Renal cortex interstitium (tissue), 11 donors: Measurements from ENCODE around the gene ITGA3. TPM values are rescaled to one million over a fixed set of nuclear protein-coding genes. Genes with fewer than 3 reads are reported as not detected.

Experiments
- DNase-seq, 11 donors: peaks; one replicate each; pipeline ENCODE4 v3.0.0-alpha.2; 2013; ENCODE audit warnings: low read depth in 9 of 11, low spot score in 4 of 11; ENCODE audit errors: extremely low read depth in 1 of 11
- polyA plus RNA-seq, 3 donors: library from polyadenylated mRNA; unstranded; fragments of 120-200 nt; gene quantifications; one replicate each; pipeline ENCODE4 v1.2.1, GENCODE V29; 2013; ENCODE audit not compliant: insufficient read length in 3 of 3

The ITGA3 gene
- polyA plus RNA-seq, 3 donors: 84.1 to 101 (median 93.0) TPM

GRCh38 chr17:50097455-50097854, 41.5 kb downstream of the ITGA3 start:
- no peak for DNase-seq

- DNase-seq: no peak
Observed at GRCh38 chr17:50097926-50098325, 42.0 kb downstream of the ITGA3 start.

DNA sequence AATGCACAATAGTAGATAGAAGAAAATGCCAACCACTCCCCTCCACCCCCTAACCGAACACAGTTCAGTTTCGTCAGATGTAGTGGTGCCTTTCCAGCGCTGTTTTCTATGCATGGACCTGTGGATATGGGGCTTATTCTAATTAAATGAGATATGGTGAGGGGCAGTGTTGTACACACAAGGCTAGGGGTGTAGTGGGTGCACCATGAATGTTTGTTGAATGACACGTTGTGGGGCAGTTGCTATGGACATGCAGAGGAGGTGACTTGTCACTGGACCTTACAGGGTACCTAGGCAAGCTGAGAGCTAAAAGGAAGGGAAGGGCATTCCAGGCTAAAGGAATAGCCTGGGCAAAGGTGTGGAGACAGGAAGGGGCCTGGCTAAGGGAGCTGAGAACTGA, 42.7 kb downstream of the ITGA3 start:
- no peak for DNase-seq

DNA sequence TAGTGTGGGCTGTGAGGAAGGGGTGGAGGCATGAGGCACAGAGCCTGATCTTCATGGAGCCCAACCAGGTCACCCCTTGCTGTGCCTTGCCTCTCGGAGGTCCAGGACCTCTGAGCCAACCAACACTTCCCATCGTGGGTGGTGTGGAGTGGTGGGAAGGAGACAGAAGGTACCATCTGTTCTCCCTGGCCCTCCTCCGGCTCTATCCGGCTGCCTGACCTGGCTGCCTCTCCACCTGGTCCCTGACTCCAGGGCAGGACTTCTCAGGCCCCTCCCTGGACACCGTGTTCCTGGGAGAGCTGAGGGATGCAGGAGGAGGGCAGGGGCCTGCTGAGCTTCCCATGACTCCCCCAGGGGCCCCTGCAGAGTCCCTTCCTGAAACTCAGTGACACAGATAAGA, 43.1 kb downstream of the ITGA3 start:
- DNase-seq: no peak

- DNase-seq: no peak
Observed at GRCh38 chr17:50100480-50100883, 44.6 kb downstream of the ITGA3 start.

DNA sequence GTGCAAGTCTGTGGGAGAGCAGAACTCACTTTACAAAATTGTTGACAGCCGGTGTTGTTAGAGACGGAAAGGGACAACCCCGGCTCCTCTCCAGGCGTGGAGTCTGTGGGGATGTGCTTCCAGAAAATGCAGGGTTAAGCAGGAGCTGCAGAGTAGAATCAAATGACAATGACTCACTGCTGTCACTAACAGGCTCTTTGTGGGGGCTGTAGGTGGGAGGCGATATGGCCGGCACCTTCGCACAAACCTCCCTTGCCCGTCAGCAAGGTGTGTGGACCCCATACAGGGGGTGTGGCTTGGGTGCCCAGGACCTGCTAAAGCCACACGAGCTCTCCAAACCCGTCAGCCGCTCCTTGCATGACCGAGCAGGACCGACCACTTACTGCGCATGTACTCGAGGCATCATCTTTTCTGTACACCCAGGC, 45.0 kb downstream of the ITGA3 start:
- DNase-seq: no peak

- peak in 1 of 11 donors; percentile 48 for DNase-seq
Observed at GRCh38 chr17:50101346-50102163, 45.6 kb downstream of the ITGA3 start.

DNA sequence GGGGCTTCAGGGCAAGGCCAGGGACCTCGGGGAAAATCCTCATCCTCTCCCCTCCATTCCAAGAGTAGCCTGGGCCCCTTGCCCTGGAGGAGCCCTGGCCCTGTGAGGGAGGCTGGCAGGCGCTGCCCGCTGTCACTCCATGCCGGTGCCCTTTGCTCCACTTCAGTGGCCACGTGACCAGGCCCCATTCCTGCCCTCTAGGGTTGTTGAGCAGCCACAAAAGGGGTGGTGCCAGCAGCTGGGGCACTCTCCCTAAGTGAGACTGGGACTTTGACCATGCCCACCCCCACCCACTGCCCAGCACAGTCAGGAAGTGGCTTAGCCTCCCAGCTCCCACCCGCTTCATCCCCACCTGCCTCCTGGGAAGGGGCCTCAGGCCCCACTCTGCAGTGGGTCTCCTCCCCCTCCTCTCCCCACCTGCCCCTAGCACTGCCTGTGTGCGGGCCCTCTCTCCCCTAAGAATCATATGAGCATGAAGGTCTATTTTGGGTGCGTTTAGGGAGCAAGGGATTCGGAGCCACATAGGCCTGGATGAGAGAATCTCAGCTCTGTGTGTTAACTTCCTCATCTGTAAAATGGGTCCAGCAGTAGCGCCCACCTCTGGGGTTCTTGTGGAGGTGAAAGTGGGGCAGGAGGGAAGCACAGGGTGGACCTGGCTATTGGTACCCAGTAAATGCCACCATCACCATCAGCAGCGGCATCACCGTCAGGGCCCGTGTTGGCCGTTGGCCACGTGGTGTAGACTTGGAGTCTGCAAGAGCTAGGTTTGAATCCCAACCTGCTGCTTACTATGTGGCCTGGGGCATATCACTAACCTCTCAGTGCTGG, 46.5 kb downstream of the ITGA3 start:
- DNase-seq: peak in 3 of 11 donors; percentile 42 to 80 (median 52)

GRCh38 chr17:50103252-50103651, 47.3 kb downstream of the ITGA3 start:
- DNase-seq: no peak

DNA sequence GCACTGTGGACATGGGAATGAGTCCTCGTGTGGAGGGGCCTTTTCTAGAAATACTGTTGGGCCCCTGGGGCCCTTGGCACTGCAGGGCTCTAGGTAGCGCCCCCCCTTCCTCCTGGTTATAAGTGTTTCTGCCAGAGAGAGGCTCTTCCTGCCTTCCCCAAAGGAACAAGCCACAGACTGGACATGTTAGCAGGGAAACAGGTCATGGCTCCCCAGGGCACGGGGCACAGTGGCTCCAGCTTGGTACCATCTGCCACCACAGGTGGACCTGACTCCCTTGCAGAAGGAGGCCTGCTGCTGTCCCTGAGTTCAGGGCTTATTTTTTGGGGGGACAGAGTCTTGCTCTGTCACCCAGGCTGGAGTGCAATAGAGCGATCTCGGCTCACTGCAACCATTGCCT, 48.0 kb downstream of the ITGA3 start:
- no peak for DNase-seq

DNA sequence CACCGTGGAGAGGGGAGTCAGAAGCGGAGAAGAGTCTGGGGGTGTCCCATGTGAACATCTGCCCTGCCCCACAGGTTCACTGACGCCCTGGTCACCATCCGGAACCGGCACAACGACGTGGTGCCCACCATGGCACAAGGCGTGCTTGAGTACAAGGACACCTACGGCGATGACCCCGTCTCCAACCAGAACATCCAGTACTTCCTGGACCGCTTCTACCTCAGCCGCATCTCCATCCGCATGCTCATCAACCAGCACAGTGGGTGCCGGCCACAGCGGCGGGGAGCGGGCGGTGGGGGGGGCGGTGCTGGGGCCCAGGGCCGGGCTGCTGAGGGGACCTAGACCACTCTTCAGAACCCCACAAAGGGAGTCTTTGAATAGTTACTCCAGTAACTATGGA, 49.9 kb downstream of the ITGA3 start:
- DNase-seq: no peak

DNA sequence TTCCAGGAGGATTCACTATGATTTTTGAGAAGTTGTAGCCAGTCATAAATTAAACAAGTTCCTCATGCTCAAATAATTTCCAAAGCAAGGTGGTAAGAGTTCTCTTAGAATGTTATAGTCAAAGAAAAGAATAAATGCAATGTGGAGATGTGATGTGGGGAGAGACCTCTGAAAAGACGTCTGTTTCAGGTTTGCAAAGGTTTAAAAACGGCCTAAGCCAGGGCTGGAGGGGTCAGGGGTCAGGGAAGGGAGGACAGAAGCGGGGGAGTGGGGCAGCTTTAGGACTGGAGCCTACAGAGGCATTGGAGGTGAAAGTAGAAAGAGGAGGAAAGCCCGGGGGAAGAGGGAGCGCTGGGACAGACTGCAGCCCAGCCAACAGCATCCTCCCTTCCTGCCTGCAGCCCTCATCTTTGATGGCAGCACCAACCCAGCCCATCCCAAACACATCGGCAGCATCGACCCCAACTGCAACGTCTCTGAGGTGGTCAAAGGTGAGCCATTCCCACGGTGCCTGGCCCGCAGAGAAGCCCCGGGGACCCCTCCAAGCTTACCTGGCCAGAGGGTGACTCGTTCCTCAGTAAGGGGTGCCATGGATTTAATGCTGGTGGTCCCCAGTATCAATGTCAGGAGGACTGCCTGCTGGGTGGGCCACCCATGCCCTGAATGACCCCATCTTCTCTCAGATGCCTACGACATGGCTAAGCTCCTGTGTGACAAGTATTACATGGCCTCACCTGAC, 50.7 kb downstream of the ITGA3 start:
- no peak for DNase-seq

GRCh38 chr17:50107790-50108414, 52.0 kb downstream of the ITGA3 start:
- DNase-seq: no peak

DNA sequence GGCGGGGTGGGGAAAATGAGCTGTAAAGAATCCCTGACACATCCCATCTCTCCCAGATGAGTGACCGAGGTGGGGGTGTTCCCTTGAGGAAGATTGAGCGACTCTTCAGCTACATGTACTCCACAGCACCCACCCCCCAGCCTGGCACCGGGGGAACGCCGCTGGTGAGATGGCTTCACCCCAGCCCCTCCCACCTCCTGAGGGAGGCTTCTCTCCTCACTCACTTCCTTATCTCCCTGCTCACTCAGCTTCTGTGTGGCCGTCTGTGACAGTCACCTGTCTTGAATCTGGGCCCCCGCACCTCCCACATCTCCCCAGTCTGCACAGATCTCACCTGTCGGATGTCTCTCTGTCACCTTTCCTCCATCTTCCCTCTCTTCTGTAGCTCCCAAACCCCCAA, 52.6 kb downstream of the ITGA3 start:
- DNase-seq: no peak

DNA sequence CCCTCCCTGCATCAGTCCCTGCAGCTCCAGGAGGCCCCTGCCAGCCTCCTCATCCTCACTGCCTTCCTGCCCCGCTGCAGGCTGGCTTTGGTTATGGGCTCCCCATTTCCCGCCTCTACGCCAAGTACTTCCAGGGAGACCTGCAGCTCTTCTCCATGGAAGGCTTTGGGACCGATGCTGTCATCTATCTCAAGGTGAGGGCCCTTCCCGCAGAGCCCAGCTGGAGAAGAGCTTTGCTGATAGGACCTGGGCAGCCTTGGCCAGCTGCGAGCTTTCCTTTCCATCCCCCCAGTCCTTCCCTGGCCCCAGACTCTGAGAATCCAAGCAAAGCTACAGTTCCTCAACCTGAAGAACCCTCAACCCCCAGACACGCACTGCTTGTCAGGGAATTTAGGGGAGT, 53.3 kb downstream of the ITGA3 start:
- DNase-seq: no peak

GRCh38 chr17:50109785-50110184, 53.9 kb downstream of the ITGA3 start:
- no peak for DNase-seq

DNA sequence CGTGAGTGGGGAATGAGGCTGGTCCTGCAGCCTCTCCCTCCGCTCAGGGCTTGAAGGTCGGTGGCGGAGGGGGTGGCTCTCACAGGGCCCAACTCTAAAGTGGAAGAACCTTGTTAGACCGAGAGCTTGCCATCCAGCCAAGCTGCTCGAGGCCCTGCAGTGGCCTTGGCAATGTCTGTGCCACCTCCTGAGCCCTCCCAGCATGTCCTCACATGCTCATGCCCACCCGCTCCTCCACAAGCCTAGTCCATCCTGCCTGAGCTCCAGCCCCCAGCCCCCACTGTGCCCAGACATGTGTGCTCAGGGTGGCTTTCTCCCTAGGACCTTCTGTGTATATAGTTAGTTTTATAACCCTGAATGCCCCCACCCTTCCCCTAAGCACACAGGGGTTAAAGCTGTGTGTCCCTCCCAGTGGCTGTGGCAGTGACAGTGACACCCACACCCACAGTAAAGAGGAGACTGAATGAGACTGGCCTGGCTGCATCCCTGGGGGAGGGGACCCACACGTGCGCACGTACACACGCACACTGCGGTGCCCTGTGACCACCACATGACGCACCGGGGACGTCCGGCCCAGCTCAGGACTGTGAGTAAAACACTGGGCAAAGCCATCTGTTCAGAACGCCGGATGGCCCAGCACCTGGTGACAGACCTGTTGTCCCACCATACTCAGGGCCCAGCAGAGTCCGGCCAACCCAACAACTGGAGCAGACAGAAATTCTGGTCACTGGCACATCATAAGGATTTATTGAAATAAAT, 54.9 kb downstream of the ITGA3 start:
- no peak for DNase-seq
